Neural cell (in vitro differentiated cells): ENCODE data around the gene PPEF2. TPM values are rescaled to one million over a fixed set of nuclear protein-coding genes. Genes with fewer than 3 reads are reported as not detected.

Source experiments
- H2AFZ ChIP-seq: fragments of 200-600, 300-800 bp; sonication (generic), shearing (Covaris generic); 2 replicates; pipeline ENCODE4 v1.6.0; 2014; ENCODE audit warnings: low read depth, mild to moderate bottlenecking, antibody characterized with exemption, low read length, moderate library complexity
- H3F3A ChIP-seq: fragments of 200-600 bp; shearing (Covaris generic); 2 replicates; pipeline ENCODE4 v1.6.1; 2016; ENCODE audit warnings: mild to moderate bottlenecking, moderate library complexity, mixed read lengths, antibody characterized with exemption, low read length; ENCODE audit not compliant: insufficient read depth, poor library complexity, severe bottlenecking
- H3K27ac ChIP-seq: fragments of 200-600, 300-800 bp; sonication (generic), shearing (Covaris generic); 2 replicates; pipeline ENCODE4 v1.5.1; 2014; ENCODE audit warnings: mild to moderate bottlenecking, low read length, moderate library complexity
- H3K27me3 ChIP-seq: fragments of 300-800, 200-600 bp; sonication (generic), shearing (Covaris generic); 2 replicates; pipeline ENCODE4 v1.6.0; 2014; ENCODE audit warnings: mild to moderate bottlenecking, low read depth, low read length, moderate library complexity; ENCODE audit not compliant: insufficient read depth
- H3K36me3 ChIP-seq: fragments of 300-800, 200-600 bp; sonication (generic), shearing (Covaris generic); 2 replicates; pipeline ENCODE4 v1.5.1; 2014; ENCODE audit warnings: mild to moderate bottlenecking, antibody characterized with exemption, low read length, moderate library complexity; ENCODE audit not compliant: insufficient read depth
- H3K4me2 ChIP-seq: fragments of 300-800, 200-600 bp; sonication (generic), shearing (Covaris generic); 2 replicates; pipeline ENCODE4 v1.6.0; 2014; ENCODE audit warnings: mild to moderate bottlenecking, low read length
- H3K4me3 ChIP-seq: fragments of 300-800, 200-600 bp; sonication (generic), shearing (Covaris generic); 2 replicates; pipeline ENCODE4 v1.5.1; 2014; ENCODE audit warnings: mild to moderate bottlenecking, low read length, moderate library complexity
- H3K79me2 ChIP-seq: fragments of 200-600 bp; shearing (Covaris generic); replicated peaks from 2 replicates; pipeline ENCODE4 v1.6.0; 2014; ENCODE audit warnings: mild to moderate bottlenecking, low read length, moderate library complexity; ENCODE audit not compliant: insufficient read depth
- H3K9ac ChIP-seq: fragments of 300-800, 200-600 bp; sonication (generic), shearing (Covaris generic); 2 replicates; pipeline ENCODE4 v1.6.1; 2016; ENCODE audit warnings: mild to moderate bottlenecking, low read length, mixed read lengths
- H3K9me2 ChIP-seq: fragments of 200-600 bp; shearing (Covaris generic); 2 replicates; pipeline ENCODE4 v1.6.1; 2016; ENCODE audit warnings: mild to moderate bottlenecking, low read length, mixed read lengths; ENCODE audit not compliant: insufficient read depth
- H3K9me3 ChIP-seq: fragments of 200-600, 300-800 bp; sonication (generic), shearing (Covaris generic); 2 replicates; pipeline ENCODE4 v1.6.1; 2016; ENCODE audit warnings: mild to moderate bottlenecking, mixed run types, low read length, moderate library complexity, mixed read lengths
- H4K20me1 ChIP-seq: fragments of 200-600 bp; shearing (Covaris generic); 2 replicates; pipeline ENCODE4 v1.6.1; 2016; ENCODE audit warnings: mild to moderate bottlenecking, mixed run types; ENCODE audit not compliant: insufficient read depth
- CTCF ChIP-seq: fragments of 450-650 bp; IDR thresholded peaks from 2 replicates; pipeline ENCODE4 v1.5.1; 2014; ENCODE audit warnings: antibody characterized with exemption, mild to moderate bottlenecking, moderate library complexity; ENCODE audit not compliant: poor library complexity, severe bottlenecking
- EP300 ChIP-seq: fragments of 450-650 bp; conservative IDR thresholded peaks from 2 replicates; pipeline ENCODE4 v1.6.1; 2014; ENCODE audit warnings: antibody characterized with exemption, mild to moderate bottlenecking, moderate library complexity; ENCODE audit not compliant: poor library complexity, severe bottlenecking
- EZH2 ChIP-seq: fragments of 200-600, 300-800 bp; shearing (Covaris generic), sonication (generic); IDR thresholded peaks from 2 replicates; pipeline ENCODE4 v1.6.1; 2014; ENCODE audit warnings: antibody characterized with exemption, low read length, borderline replicate concordance, mild to moderate bottlenecking; ENCODE audit not compliant: insufficient read depth, poor library complexity, severe bottlenecking
- MXI1 ChIP-seq: fragments of 450-650 bp; conservative IDR thresholded peaks from 2 replicates; pipeline ENCODE4 v1.6.1; 2014; ENCODE audit warnings: antibody characterized with exemption, mild to moderate bottlenecking; ENCODE audit not compliant: poor library complexity, severe bottlenecking
- POLR2AphosphoS5 ChIP-seq: IDR thresholded peaks from 2 replicates; pipeline ENCODE4 v1.6.1; 2012
- RAD21 ChIP-seq: fragments of 450-650 bp; conservative IDR thresholded peaks from 2 replicates; pipeline ENCODE4 v1.6.1; 2014; ENCODE audit warnings: antibody characterized with exemption, mild to moderate bottlenecking, moderate library complexity
- SMC3 ChIP-seq: fragments of 450-650 bp; conservative IDR thresholded peaks from 2 replicates; pipeline ENCODE4 v1.6.1; 2014; ENCODE audit warnings: antibody characterized with exemption, mild to moderate bottlenecking, moderate library complexity; ENCODE audit not compliant: poor library complexity
- TAF1 ChIP-seq: IDR thresholded peaks from 2 replicates; pipeline ENCODE4 v1.6.1; 2012; ENCODE audit warnings: low read depth
- polyA plus RNA-seq: library from polyadenylated mRNA; depleted of rRNA; stranded (reverse); fragments of >200 nt; gene quantifications from 2 replicates; pipeline ENCODE4 v1.2.3, GENCODE V29; 2014
- TF ChIP-seq, protein P1 (sequence below): IDR thresholded peaks from 2 replicates; pipeline ENCODE4 v1.6.1; 2012; ENCODE audit warnings: borderline replicate concordance

PPEF2 gene
- polyA plus RNA-seq, 1 donor from 2014 or later, result 0.28 TPM

DNA sequence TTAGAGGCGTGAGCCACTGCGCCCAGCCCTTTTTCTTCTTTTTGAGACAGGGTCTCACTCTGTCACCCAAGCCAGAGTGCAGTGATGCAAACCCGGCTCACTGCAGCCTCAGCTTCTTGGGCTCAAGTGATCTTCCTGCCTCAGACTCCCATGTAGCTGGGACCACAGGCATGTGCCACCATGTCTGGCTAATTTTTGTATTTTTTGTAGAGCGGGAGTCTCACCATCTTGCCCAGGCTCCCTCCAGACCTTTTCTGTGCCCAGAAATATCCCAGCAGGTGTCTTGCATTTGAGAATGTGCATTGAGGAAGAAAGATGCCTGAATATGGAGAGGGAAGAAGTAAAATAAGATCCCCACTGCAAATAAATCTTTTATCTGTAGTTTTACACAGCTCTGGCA lies 58.7 kb downstream of the PPEF2 start:
- TF ChIP-seq, protein P1, sequence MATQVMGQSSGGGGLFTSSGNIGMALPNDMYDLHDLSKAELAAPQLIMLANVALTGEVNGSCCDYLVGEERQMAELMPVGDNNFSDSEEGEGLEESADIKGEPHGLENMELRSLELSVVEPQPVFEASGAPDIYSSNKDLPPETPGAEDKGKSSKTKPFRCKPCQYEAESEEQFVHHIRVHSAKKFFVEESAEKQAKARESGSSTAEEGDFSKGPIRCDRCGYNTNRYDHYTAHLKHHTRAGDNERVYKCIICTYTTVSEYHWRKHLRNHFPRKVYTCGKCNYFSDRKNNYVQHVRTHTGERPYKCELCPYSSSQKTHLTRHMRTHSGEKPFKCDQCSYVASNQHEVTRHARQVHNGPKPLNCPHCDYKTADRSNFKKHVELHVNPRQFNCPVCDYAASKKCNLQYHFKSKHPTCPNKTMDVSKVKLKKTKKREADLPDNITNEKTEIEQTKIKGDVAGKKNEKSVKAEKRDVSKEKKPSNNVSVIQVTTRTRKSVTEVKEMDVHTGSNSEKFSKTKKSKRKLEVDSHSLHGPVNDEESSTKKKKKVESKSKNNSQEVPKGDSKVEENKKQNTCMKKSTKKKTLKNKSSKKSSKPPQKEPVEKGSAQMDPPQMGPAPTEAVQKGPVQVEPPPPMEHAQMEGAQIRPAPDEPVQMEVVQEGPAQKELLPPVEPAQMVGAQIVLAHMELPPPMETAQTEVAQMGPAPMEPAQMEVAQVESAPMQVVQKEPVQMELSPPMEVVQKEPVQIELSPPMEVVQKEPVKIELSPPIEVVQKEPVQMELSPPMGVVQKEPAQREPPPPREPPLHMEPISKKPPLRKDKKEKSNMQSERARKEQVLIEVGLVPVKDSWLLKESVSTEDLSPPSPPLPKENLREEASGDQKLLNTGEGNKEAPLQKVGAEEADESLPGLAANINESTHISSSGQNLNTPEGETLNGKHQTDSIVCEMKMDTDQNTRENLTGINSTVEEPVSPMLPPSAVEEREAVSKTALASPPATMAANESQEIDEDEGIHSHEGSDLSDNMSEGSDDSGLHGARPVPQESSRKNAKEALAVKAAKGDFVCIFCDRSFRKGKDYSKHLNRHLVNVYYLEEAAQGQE, result no peak
- no peak for TF ChIP-seq SMC3
- TF ChIP-seq MXI1, result no peak
- no peak for TF ChIP-seq EZH2
- no peak for TF ChIP-seq EP300
- no peak for TF ChIP-seq CTCF
- no peak for TF ChIP-seq TAF1
- TF ChIP-seq RAD21, result no peak
- no peak for TF ChIP-seq POLR2AphosphoS5
- Histone ChIP-seq H3K27me3 (no peaks in the 10 kb centered on the region), H3K36me3 (no peaks in the 10 kb centered on the region), H3K9me2 (no peaks in the 10 kb centered on the region), H3K79me2 (no peaks in the 10 kb centered on the region), H3K27ac (no peak overlapping the region), H3K4me3 (no peak overlapping the region), H3K9ac (no peak overlapping the region), H4K20me1 (no peaks in the 10 kb centered on the region), H3K9me3 (no peaks in the 10 kb centered on the region), H3F3A (no peaks in the 10 kb centered on the region), H2AFZ (no peak overlapping the region), H3K4me2 (no peak overlapping the region)

DNA sequence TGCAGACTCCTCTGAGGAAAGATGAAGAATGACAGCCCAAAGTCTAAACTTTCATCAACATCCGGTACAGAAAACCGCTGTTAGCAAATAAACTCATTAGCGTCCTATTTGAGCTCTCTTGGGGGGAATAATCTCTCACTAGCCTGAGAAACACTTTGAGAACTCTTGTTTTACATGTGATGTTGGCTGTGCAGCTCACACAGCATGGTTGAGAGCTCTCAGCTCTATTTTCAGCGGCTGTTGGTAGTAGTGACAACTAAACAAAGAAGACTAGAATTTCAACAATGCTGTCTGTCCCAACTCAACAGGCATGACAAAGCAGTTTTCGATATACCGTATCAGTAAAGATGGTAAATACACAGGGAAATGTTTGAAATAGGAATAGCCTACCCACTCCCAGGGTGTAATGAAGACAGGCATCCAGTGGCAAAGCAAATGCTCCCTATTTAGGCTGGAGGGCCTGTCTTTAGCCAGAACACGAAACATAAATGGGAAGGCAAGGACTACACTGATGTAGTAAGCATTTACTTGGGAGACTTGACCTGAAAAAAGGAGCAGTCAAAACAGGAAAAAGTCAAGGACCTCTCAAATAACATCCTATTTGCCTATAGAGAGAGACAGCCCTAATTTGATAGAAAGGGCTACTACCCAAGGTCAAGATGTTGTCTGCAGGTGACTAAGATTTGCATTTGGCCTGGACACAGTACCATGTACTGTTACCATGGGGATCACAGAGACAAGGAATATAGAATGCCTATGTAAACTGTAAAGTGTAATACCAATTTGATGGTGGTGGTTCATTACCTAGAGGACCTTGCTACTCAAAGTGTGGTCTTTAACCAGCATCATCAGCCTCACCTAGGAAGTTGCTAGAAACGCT lies 60.4 kb downstream of the PPEF2 start:
- no peak for TF ChIP-seq EZH2
- TF ChIP-seq MXI1, result no peak
- TF ChIP-seq RAD21, result no peak
- TF ChIP-seq EP300, result no peak
- TF ChIP-seq CTCF, result no peak
- no peak for TF ChIP-seq SMC3
- TF ChIP-seq TAF1, result no peak
- TF ChIP-seq, protein P1, result no peak
- no peak for TF ChIP-seq POLR2AphosphoS5
- H3K36me3 ChIP-seq, result no peaks in the 10 kb centered on the region

More for the DNA sequence above, 60.4 kb downstream of the PPEF2 start:
- H3K9ac ChIP-seq, result no peak overlapping the region
- no peak overlapping the region for H3K4me3 ChIP-seq
- H2AFZ ChIP-seq, result no peak overlapping the region
- no peaks in the 10 kb centered on the region for H3K9me3 ChIP-seq
- H3K9me2 ChIP-seq, result no peaks in the 10 kb centered on the region
- H3F3A ChIP-seq, result no peaks in the 10 kb centered on the region
- H3K79me2 ChIP-seq, result no peaks in the 10 kb centered on the region
- H3K27me3 ChIP-seq, result no peaks in the 10 kb centered on the region
- H3K27ac ChIP-seq, result no peak overlapping the region
- no peak overlapping the region for H3K4me2 ChIP-seq
- H4K20me1 ChIP-seq, result no peaks in the 10 kb centered on the region
